WTC11 (cell line): Measurements from ENCODE around the gene FBXO47. TPM values are rescaled to one million over a fixed set of nuclear protein-coding genes. Genes with fewer than 3 reads are reported as not detected.

Experiments used
- ATAC-seq: fragments of 200-7000 bp; cut with Tn5 transposase; 2 replicates; pipeline ENCODE4 v1.10.0; 2021; ENCODE audit warnings: mild to moderate bottlenecking, moderate library complexity
- CTCF ChIA-PET: fragments of 300-600 bp; sonication (Branson Sonifier 250); formaldehyde crosslinking; loops from one replicate; lab custom pipeline; 2021; ENCODE audit warnings: antibody characterized with exemption; lab: Charles Lee
- POLR2A ChIA-PET: fragments of 350-600 bp; sonication (Branson Sonifier 250); formaldehyde crosslinking; loops from one replicate; lab custom pipeline; 2021; ENCODE audit warnings: antibody characterized with exemption; lab: Charles Lee
- DNase-seq: peaks from one replicate; pipeline ENCODE4 v3.0.0; 2021; ENCODE audit warnings: low spot score
- H3K27ac Mint-ChIP-seq: 2 replicates; pipeline ENCODE4 v1.8.0; 2021; ENCODE audit warnings: mixed read lengths
- H3K27me3 Mint-ChIP-seq: 2 replicates; pipeline ENCODE4 v1.8.0; 2021; ENCODE audit warnings: low read depth, mild to moderate bottlenecking, moderate library complexity, mixed read lengths
- H3K36me3 Mint-ChIP-seq: 2 replicates; pipeline ENCODE4 v1.8.0; 2021; ENCODE audit warnings: mixed read lengths
- H3K4me1 Mint-ChIP-seq: 2 replicates; pipeline ENCODE4 v1.8.0; 2022; ENCODE audit warnings: mixed read lengths
- H3K4me3 Mint-ChIP-seq: 2 replicates; pipeline ENCODE4 v1.8.0; 2021; ENCODE audit warnings: mild to moderate bottlenecking, moderate library complexity, mixed read lengths
- H3K9me3 Mint-ChIP-seq: 2 replicates; pipeline ENCODE4 v1.8.0; 2021; ENCODE audit warnings: mixed read lengths
- CREB1 ChIP-seq: sonication (generic); formaldehyde crosslinking; IDR thresholded peaks from 2 replicates; pipeline ENCODE4 v1.8.0; 2023; ENCODE audit warnings: mild to moderate bottlenecking, missing genetic modification reagents
- FOXK1 ChIP-seq: sonication (generic); formaldehyde crosslinking; IDR thresholded peaks from 2 replicates; pipeline ENCODE4 v1.8.0; 2022; ENCODE audit warnings: mild to moderate bottlenecking, moderate library complexity, missing genetic modification reagents
- JUN ChIP-seq: sonication (generic); formaldehyde crosslinking; IDR thresholded peaks from 2 replicates; pipeline ENCODE4 v1.8.0; 2023; ENCODE audit warnings: mild to moderate bottlenecking, missing genetic modification reagents
- KAT7 ChIP-seq: sonication (generic); formaldehyde crosslinking; IDR thresholded peaks from 2 replicates; pipeline ENCODE4 v1.8.1; 2023; ENCODE audit warnings: missing genetic modification reagents, mild to moderate bottlenecking, borderline replicate concordance
- MYBL2 ChIP-seq: sonication (generic); formaldehyde crosslinking; IDR thresholded peaks from 2 replicates; pipeline ENCODE4 v1.8.1; 2023; ENCODE audit warnings: mild to moderate bottlenecking, moderate library complexity, missing genetic modification reagents
- NFATC4 ChIP-seq: fragments of 250-450 bp; sonication (Bioruptor Pico); IDR thresholded peaks from 2 replicates; pipeline ENCODE4 v1.9.0; 2021; ENCODE audit warnings: mild to moderate bottlenecking
- NR2C2 ChIP-seq: sonication (generic); formaldehyde crosslinking; IDR thresholded peaks from 2 replicates; pipeline ENCODE4 v1.8.0; 2022; ENCODE audit warnings: mild to moderate bottlenecking, missing genetic modification reagents
- RELA ChIP-seq: sonication (generic); formaldehyde crosslinking; IDR thresholded peaks from 2 replicates; pipeline ENCODE4 v1.8.1; 2022; ENCODE audit warnings: missing genetic modification reagents, mild to moderate bottlenecking, borderline replicate concordance
- RORB ChIP-seq: fragments of 250-450 bp; sonication (Bioruptor Pico); IDR thresholded peaks from 2 replicates; pipeline ENCODE4 v1.9.0; 2021; ENCODE audit warnings: mild to moderate bottlenecking
- SMAD3 ChIP-seq: sonication (generic); formaldehyde crosslinking; IDR thresholded peaks from 2 replicates; pipeline ENCODE4 v1.8.0; 2022; ENCODE audit warnings: missing genetic modification reagents, mild to moderate bottlenecking, borderline replicate concordance
- ZNF121 ChIP-seq: sonication (generic); formaldehyde crosslinking; IDR thresholded peaks from 2 replicates; pipeline ENCODE4 v1.8.0; 2023; ENCODE audit warnings: missing genetic modification reagents
- ZNF138 ChIP-seq: sonication (generic); formaldehyde crosslinking; conservative IDR thresholded peaks from 2 replicates; pipeline ENCODE4 v1.8.1; 2022; ENCODE audit warnings: mild to moderate bottlenecking, moderate library complexity, missing genetic modification reagents
- ZNF317 ChIP-seq: sonication (generic); formaldehyde crosslinking; IDR thresholded peaks from 2 replicates; pipeline ENCODE4 v1.8.1; 2023; ENCODE audit warnings: low read depth, mild to moderate bottlenecking, moderate library complexity, missing genetic modification reagents, borderline replicate concordance
- ZNF396 ChIP-seq: fragments of 250-450 bp; sonication (Bioruptor Pico); IDR thresholded peaks from 2 replicates; pipeline ENCODE4 v1.8.0; 2021; ENCODE audit warnings: mild to moderate bottlenecking, moderate library complexity, borderline replicate concordance
- ZNF423 ChIP-seq: fragments of 250-450 bp; sonication (Bioruptor Pico); IDR thresholded peaks from 2 replicates; pipeline ENCODE4 v2.1.2; 2022; ENCODE audit warnings: mild to moderate bottlenecking, moderate library complexity
- total RNA-seq: library from RNA; stranded (reverse); gene quantifications from 3 replicates; pipeline ENCODE4 v1.2.3, GENCODE V29; 2021
- TF ChIP-seq, protein P1 (sequence below): sonication (generic); formaldehyde crosslinking; IDR thresholded peaks from 2 replicates; pipeline ENCODE4 v1.8.1; 2022; ENCODE audit warnings: low read depth, mild to moderate bottlenecking, moderate library complexity, missing genetic modification reagents, borderline replicate concordance
- TF ChIP-seq, protein P2 (sequence below): sonication (generic); formaldehyde crosslinking; IDR thresholded peaks from 2 replicates; pipeline ENCODE4 v1.8.1; 2023; ENCODE audit warnings: mild to moderate bottlenecking, missing genetic modification reagents, moderate library complexity
- TF ChIP-seq, protein P3 (sequence below): sonication (generic); formaldehyde crosslinking; IDR thresholded peaks from 2 replicates; pipeline ENCODE4 v1.8.1; 2023; ENCODE audit warnings: mild to moderate bottlenecking, missing genetic modification reagents
- TF ChIP-seq, protein P4 (sequence below): sonication (generic); formaldehyde crosslinking; IDR thresholded peaks from 2 replicates; pipeline ENCODE4 v1.8.0; 2022; ENCODE audit warnings: mild to moderate bottlenecking, missing genetic modification reagents
- TF ChIP-seq, protein P5 (sequence below): sonication (generic); formaldehyde crosslinking; IDR thresholded peaks from 2 replicates; pipeline ENCODE4 v1.8.0; 2022; ENCODE audit warnings: mild to moderate bottlenecking, missing genetic modification reagents

The FBXO47 gene
- total RNA-seq, 1 experiment from 2014 or later: not detected

DNA sequence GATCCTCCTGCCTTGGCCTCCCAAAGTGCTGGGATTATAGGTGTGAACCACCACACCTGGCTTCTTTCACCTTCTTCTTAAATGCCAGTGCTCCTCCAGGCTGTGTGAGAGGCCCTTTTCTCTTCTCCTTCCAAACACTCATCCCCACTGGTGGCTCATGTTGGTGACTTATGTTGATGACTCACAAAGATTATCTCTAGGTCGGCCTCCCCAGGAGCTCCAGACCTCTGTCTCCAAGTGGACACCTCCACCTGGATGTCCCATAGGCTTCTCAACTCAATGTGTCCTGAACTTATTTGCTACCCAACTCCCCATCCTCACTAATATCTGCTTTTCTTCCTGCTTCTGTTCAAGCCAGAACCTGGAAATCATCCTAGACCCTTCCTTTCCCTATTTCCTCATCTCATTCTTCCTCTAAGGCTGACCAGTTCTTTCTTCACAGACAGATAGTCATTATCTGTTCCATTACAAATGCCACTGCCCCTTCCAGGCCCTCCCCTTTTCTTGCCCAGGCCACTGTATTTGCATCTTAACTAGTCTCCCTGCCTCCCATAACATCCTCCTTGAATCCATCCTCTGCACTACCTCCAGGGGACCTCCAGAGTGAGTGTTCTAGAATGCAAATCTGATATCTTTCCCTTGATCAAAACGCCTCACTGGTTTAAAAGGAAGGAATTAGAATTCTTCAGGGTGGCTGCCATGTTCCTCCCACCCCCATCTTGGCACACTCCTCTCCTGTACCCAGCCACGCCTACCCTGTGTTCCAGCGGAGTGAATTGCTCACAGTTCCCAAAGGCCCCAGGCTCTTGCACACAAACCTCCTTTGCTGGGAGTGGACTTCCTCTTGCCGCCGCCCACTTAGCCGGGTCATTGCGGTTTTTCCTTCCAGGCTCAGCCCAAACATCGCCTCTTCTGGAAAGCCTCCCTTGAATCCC lies 34.8 kb upstream of the FBXO47 start (continued):
- TF ChIP-seq MYBL2 (CRISPR knock-in tag) (no peak), NR2C2 (CRISPR knock-in tag) (no peak)
- TF ChIP-seq, protein P1, sequence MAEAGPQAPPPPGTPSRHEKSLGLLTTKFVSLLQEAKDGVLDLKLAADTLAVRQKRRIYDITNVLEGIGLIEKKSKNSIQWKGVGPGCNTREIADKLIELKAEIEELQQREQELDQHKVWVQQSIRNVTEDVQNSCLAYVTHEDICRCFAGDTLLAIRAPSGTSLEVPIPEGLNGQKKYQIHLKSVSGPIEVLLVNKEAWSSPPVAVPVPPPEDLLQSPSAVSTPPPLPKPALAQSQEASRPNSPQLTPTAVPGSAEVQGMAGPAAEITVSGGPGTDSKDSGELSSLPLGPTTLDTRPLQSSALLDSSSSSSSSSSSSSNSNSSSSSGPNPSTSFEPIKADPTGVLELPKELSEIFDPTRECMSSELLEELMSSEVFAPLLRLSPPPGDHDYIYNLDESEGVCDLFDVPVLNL: no peak
- TF ChIP-seq, protein P2, sequence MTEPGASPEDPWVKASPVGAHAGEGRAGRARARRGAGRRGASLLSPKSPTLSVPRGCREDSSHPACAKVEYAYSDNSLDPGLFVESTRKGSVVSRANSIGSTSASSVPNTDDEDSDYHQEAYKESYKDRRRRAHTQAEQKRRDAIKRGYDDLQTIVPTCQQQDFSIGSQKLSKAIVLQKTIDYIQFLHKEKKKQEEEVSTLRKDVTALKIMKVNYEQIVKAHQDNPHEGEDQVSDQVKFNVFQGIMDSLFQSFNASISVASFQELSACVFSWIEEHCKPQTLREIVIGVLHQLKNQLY (CRISPR knock-in tag): no peak

DNA sequence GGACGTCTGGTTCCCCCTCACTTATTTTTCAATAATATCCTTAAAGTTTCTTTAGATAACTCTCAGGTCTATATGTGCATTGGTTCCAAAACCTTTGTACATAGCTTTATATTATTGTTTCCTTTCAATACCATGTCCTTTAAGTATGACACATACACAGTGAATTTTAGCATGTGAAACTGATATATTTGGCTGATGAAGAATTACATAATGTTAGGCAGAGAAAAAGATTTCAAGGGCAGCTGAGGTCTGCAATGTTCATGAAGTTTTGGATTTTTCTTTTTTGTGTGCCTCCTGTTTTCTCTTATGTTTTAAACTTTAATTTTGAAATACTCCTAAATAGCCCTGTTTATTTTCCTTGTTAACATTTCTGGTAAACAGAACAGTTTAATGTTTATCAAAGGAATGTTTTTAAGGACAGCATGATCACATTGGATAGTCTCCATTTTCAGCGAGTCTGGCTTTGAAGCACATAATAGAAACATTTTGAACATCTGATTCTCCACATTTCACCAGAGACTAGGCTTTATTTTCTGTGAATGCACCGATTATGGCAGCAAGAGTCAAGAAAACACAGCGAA lies 32.9 kb upstream of the FBXO47 start:
- peaks cover 4% of the 10 kb centered on the region for H3K27me3 Mint-ChIP-seq
- peaks cover 16% of the 10 kb centered on the region for H3K36me3 Mint-ChIP-seq
- H3K27ac Mint-ChIP-seq: no peak overlapping the region
- H3K4me1 Mint-ChIP-seq: peaks cover 14% of the 10 kb centered on the region
- no peak overlapping the region for H3K4me3 Mint-ChIP-seq
- ATAC-seq (no peak), DNase-seq (no peak)
- TF ChIP-seq ZNF423 (no peak), ZNF396 (no peak), RELA (CRISPR knock-in tag) (no peak), CREB1 (CRISPR knock-in tag) (no peak), SMAD3 (CRISPR knock-in tag) (no peak), ZNF317 (no peak), ZNF121 (no peak)
- ChIA-PET POLR2A (no interaction called here), CTCF (interaction anchor here (0.9 to 1.0 kb wide), 2 partner anchors 12 to 76 kb away, joined by 3 read pairs; no protein-coding TSS in a partner anchor)
- H3K9me3 Mint-ChIP-seq: peaks cover 34% of the 10 kb centered on the region

DNA sequence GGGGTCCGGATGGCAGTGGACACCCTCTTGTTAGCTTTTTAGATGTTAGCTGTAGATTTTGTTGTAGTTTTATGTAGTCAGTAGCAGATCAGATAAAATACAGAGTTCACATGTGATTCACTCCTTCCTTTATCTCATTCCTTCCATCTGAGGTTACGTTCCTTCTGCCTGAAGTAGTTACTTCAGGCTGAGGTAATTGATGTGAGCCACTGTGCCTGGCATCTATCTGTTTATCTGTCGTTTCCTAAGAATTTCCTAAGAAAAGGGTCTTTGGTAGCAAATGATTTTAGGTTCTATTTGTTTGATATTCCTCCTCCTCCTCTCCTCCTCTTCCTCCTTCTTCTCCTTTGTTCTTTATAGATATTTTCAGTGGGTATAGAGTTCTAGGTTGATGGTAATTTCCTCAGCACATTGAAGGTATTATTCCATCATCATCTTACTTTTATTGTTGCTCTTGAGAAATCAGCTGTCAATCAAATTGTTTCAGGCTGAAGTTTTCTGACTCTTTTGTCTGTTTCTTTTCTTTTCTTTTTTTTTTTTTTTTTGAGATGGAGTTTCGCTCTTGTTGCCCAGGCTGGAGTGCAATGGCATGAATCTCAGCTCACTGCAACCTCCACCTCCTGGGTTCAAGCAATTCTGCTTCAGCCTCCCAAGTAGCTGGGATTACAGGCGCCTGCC lies 29.6 kb upstream of the FBXO47 start:
- peaks cover 30% of the 10 kb centered on the region for H3K9me3 Mint-ChIP-seq
- peak; percentile 94 for TF ChIP-seq ZNF317
- no peak for TF ChIP-seq JUN
- ATAC-seq (no peak), DNase-seq (no peak)
- H3K4me1 Mint-ChIP-seq: peaks cover 2% of the 10 kb centered on the region
- no peak overlapping the region for H3K4me3 Mint-ChIP-seq
- CTCF ChIA-PET: interaction anchor here (1.8 kb wide), 1 partner anchor 13 kb away, joined by 9 read pairs; no protein-coding TSS in a partner anchor
- peaks cover 16% of the 10 kb centered on the region for H3K36me3 Mint-ChIP-seq
- H3K27ac Mint-ChIP-seq: no peak overlapping the region
- POLR2A ChIA-PET: no interaction called here
- H3K27me3 Mint-ChIP-seq: peaks cover 4% of the 10 kb centered on the region

DNA sequence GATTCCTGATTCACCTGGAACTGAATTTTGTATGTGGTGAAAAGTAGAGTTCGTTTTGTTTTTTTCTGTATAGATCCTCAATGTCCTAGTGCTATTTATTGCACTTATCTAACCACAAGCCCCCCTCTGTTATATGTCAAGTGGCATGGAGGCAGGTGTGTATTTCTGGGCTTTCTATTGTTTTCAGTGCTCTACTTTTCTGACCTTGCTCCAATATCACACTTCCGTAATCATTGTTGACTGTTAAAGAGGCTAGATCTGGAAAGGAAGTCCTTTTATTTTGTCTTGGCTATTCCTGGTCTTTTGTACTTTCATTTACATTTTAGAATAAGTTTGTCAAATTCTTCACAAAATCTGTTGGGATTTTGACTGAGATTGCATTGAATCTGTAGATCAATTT lies 26.8 kb upstream of the FBXO47 start:
- peaks cover 28% of the 10 kb centered on the region for H3K9me3 Mint-ChIP-seq
- ChIA-PET POLR2A (no interaction called here), CTCF (interaction anchor here (1.5 kb wide), 1 partner anchor 11 kb away, joined by 8 read pairs; no protein-coding TSS in a partner anchor)
- no peak overlapping the region for H3K27ac Mint-ChIP-seq
- H3K4me3 Mint-ChIP-seq: no peak overlapping the region
- H3K4me1 Mint-ChIP-seq: no peaks in the 10 kb centered on the region
- H3K36me3 Mint-ChIP-seq: peaks cover 16% of the 10 kb centered on the region
- ATAC-seq (no peak), DNase-seq (no peak)
- peaks cover 4% of the 10 kb centered on the region for H3K27me3 Mint-ChIP-seq
- TF ChIP-seq, protein P3, sequence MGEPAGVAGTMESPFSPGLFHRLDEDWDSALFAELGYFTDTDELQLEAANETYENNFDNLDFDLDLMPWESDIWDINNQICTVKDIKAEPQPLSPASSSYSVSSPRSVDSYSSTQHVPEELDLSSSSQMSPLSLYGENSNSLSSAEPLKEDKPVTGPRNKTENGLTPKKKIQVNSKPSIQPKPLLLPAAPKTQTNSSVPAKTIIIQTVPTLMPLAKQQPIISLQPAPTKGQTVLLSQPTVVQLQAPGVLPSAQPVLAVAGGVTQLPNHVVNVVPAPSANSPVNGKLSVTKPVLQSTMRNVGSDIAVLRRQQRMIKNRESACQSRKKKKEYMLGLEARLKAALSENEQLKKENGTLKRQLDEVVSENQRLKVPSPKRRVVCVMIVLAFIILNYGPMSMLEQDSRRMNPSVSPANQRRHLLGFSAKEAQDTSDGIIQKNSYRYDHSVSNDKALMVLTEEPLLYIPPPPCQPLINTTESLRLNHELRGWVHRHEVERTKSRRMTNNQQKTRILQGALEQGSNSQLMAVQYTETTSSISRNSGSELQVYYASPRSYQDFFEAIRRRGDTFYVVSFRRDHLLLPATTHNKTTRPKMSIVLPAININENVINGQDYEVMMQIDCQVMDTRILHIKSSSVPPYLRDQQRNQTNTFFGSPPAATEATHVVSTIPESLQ (CRISPR knock-in tag): no peak
- TF ChIP-seq NFATC4 (CRISPR knock-in tag) (no peak), RORB (CRISPR knock-in tag) (no peak), KAT7 (no peak), FOXK1 (CRISPR knock-in tag) (no peak), ZNF138 (CRISPR knock-in tag) (no peak)
- TF ChIP-seq, protein P4, sequence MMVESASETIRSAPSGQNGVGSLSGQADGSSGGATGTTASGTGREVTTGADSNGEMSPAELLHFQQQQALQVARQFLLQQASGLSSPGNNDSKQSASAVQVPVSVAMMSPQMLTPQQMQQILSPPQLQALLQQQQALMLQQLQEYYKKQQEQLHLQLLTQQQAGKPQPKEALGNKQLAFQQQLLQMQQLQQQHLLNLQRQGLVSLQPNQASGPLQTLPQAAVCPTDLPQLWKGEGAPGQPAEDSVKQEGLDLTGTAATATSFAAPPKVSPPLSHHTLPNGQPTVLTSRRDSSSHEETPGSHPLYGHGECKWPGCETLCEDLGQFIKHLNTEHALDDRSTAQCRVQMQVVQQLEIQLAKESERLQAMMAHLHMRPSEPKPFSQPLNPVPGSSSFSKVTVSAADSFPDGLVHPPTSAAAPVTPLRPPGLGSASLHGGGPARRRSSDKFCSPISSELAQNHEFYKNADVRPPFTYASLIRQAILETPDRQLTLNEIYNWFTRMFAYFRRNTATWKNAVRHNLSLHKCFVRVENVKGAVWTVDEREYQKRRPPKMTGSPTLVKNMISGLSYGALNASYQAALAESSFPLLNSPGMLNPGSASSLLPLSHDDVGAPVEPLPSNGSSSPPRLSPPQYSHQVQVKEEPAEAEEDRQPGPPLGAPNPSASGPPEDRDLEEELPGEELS (CRISPR knock-in tag): no peak
- TF ChIP-seq, protein P1: no peak
- TF ChIP-seq, protein P5, sequence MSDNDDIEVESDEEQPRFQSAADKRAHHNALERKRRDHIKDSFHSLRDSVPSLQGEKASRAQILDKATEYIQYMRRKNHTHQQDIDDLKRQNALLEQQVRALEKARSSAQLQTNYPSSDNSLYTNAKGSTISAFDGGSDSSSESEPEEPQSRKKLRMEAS (CRISPR knock-in tag): no peak
